ENCODE results near the gene CCDC88C.

GRCh38 chr14:91385697-91386096 is 31.9 kb downstream of the CCDC88C start:
- TF ChIP-seq POLR2A (IDR thresholded peaks at IDR 0.05; ENCODE audit: low read length) (no peak), GATA1 (IDR thresholded peaks at IDR 0.05; ENCODE audit: low read depth, low read length) (no peak)
